ENCODE data around the gene PGF. TPM values are rescaled to one million over a fixed set of nuclear protein-coding genes. Genes with fewer than 3 reads are reported as not detected.

PGF gene
- polyA plus RNA-seq, 3 donors, result 0.03 TPM; not detected in 2

- intact Hi-C loops (cut with micrococcal nuclease), result no loop called here
- H3K36me3 Mint-ChIP-seq, result peaks cover 0 to 4% of the 10 kb centered on the region in 2 donors
- H3K4me1 Mint-ChIP-seq, result peaks cover 35% of the 10 kb centered on the region
- no peak for TF ChIP-seq CTCF (IDR thresholded peaks at IDR 0.05)
- 73% methylated on average over 5 of the region's 5 CpGs for WGBS (ENCODE audit: insufficient coverage)
- Histone ChIP-seq H2AFZ (ENCODE audit: insufficient read depth, low read depth, low read length, poor library complexity, severe bottlenecking) (no peak overlapping the region), H3K79me2 (ENCODE audit: insufficient read depth, low read length) (no peaks in the 10 kb centered on the region), H3K4me3 (replicated peaks in 1 of 3; ENCODE audit: low read depth in 2 of 3, low read length in 3 of 3) (no peak overlapping the region), H3K27me3 (ENCODE audit: control insufficient read depth in 2 of 2, insufficient read depth in 2 of 2, low read length in 2 of 2) (peaks cover 3 to 12% of the 10 kb centered on the region in 2 donors), H3K36me3 (replicated peaks in 1 of 2; ENCODE audit: control insufficient read depth in 1 of 2, insufficient read depth in 2 of 2, low read length in 2 of 2) (no peaks in the 10 kb centered on the region), H3K4me1 (ENCODE audit: control insufficient read depth in 1 of 2, insufficient read depth in 2 of 2, low read length in 2 of 2) (peaks cover 29 to 42% of the 10 kb centered on the region in 2 donors), H3K9me3 (replicated peaks in 1 of 2; ENCODE audit: control insufficient read depth in 1 of 2, insufficient read depth in 1 of 2, low read length in 2 of 2) (no peaks in the 10 kb centered on the region), H3K27ac (ENCODE audit: low read depth in 1 of 2, low read length in 2 of 2) (no peak overlapping the region), H3K4me2 (replicated peaks; ENCODE audit: extremely low read depth, low read length, poor library complexity, severe bottlenecking) (no peak overlapping the region), H3K9ac (ENCODE audit: insufficient read depth, low read length, poor library complexity, severe bottlenecking) (no peak overlapping the region), H4K20me1 (ENCODE audit: insufficient read depth, low read length) (no peaks in the 10 kb centered on the region)
- H3K27ac Mint-ChIP-seq, result no peak overlapping the region
- peaks cover 17 to 24% (median 19%) of the 10 kb centered on the region in 3 donors for H3K27me3 Mint-ChIP-seq (ENCODE audit: low read depth in 3 of 3)
- no peak overlapping the region for H3K4me3 Mint-ChIP-seq
- H3K9me3 Mint-ChIP-seq, result no peaks in the 10 kb centered on the region
- no peak for DNase-seq
Observed at GRCh38 chr14:74959596-74960180, 4.3 kb upstream of the PGF start.

- Histone ChIP-seq H3K9ac (ENCODE audit: insufficient read depth, low read length, poor library complexity, severe bottlenecking) (no peak overlapping the region), H3K4me2 (replicated peaks; ENCODE audit: extremely low read depth, low read length, poor library complexity, severe bottlenecking) (no peak overlapping the region), H3K9me3 (replicated peaks in 1 of 2; ENCODE audit: control insufficient read depth in 1 of 2, insufficient read depth in 1 of 2, low read length in 2 of 2) (no peaks in the 10 kb centered on the region), H3K4me1 (ENCODE audit: control insufficient read depth in 1 of 2, insufficient read depth in 2 of 2, low read length in 2 of 2) (peaks cover 9 to 20% of the 10 kb centered on the region in 2 donors), H2AFZ (ENCODE audit: insufficient read depth, low read depth, low read length, poor library complexity, severe bottlenecking) (no peak overlapping the region), H3K4me3 (replicated peaks in 1 of 3; ENCODE audit: low read depth in 2 of 3, low read length in 3 of 3) (no peak overlapping the region), H3K27me3 (ENCODE audit: control insufficient read depth in 2 of 2, insufficient read depth in 2 of 2, low read length in 2 of 2) (peaks cover 3 to 23% of the 10 kb centered on the region in 2 donors), H4K20me1 (ENCODE audit: insufficient read depth, low read length) (no peaks in the 10 kb centered on the region), H3K36me3 (replicated peaks in 1 of 2; ENCODE audit: control insufficient read depth in 1 of 2, insufficient read depth in 2 of 2, low read length in 2 of 2) (no peaks in the 10 kb centered on the region), H3K79me2 (ENCODE audit: insufficient read depth, low read length) (no peaks in the 10 kb centered on the region), H3K27ac (ENCODE audit: low read depth in 1 of 2, low read length in 2 of 2) (no peak overlapping the region)
- Mint-ChIP-seq H3K4me1 (peaks cover 11% of the 10 kb centered on the region), H3K4me3 (peak overlapping the region in 1 of 2 donors; percentile 43), H3K27me3 (ENCODE audit: low read depth in 3 of 3) (peaks cover 13 to 34% (median 20%) of the 10 kb centered on the region in 3 donors), H3K9me3 (peaks cover 0 to 3% (median 0%) of the 10 kb centered on the region in 7 donors), H3K36me3 (no peaks in the 10 kb centered on the region), H3K27ac (peak overlapping the region in 1 of 7 donors; percentile 0)
- 98% methylated on average over 21 of the region's 24 CpGs for WGBS (ENCODE audit: insufficient coverage)
- intact Hi-C loops (cut with micrococcal nuclease), result no loop called here
- DNase-seq, result no peak
- TF ChIP-seq CTCF (IDR thresholded peaks at IDR 0.05), result no peak
Observed at GRCh38 chr14:74956280-74957072, 1.1 kb upstream of the PGF start.
